ENCODE results near the gene CEP104. TPM values are rescaled to one million over a fixed set of nuclear protein-coding genes. Genes with fewer than 3 reads are reported as not detected.

CEP104 gene
- total and polyA plus RNA-seq, 2 experiments from 2014 or later: 12.3 to 29.8 TPM

DNA sequence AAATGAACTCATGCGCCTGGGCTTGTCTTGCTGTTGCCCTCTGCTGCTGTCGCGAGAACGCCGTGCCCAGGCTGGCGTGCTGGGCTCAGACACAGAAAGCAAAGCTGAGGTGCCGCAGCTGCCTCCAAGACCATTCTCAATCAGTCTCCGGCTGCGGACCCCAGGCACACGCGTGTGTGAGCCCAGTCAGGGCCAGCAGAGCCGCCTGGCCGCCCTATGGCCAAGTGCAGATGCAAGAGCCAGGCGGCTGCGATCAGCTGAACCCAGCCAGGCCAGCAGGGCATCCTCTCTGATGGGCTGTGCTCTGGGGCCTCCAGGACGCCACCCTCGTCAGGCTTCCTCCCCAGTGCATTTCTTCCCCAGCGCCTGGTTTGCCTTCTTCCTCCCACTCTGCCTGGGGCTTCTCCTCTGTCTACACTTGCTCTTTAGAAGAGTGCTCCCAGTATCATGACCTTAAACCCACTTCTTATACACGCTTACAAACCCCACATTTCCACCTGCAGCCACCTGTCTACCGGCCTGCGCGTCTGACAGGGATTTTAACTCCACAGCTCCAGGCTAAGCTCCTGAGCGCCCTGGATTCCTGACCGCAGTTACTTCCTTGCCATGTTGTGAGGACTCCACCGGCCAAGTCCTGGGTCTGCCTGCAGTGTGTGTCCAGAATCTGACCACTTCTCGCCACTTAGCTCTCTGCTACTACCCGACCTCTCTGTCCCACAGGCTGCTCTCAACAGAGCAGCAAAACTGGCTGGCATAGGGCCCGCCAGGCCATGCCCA lies 39.0 kb downstream of the CEP104 start:
- Histone ChIP-seq H3K9me2 (ENCODE audit: insufficient read depth) (no peaks in the 10 kb centered on the region), H3K27ac (no peak overlapping the region), H3F3A (ENCODE audit: insufficient read depth) (no peaks in the 10 kb centered on the region), H3K27me3 (replicated peaks; ENCODE audit: insufficient read depth) (no peaks in the 10 kb centered on the region), H3K4me1 (ENCODE audit: insufficient read depth) (no peaks in the 10 kb centered on the region), H3K9me3 (ENCODE audit: low read depth) (no peaks in the 10 kb centered on the region), H3K4me3 (no peak overlapping the region), H4K20me1 (ENCODE audit: insufficient read depth) (no peaks in the 10 kb centered on the region), H3K4me2 (ENCODE audit: unreplicated experiment) (no peak overlapping the region), H3K9ac (no peak overlapping the region), H3K79me2 (ENCODE audit: insufficient read depth) (no peaks in the 10 kb centered on the region), H3K36me3 (ENCODE audit: low read depth) (no peaks in the 10 kb centered on the region; the same call in 1 of the 2 replicates), H2AFZ (no peak overlapping the region)
- in situ Hi-C loops (cut with MboI): no loop called here
- 96 to 97% methylated on average over 28 of the region's 28 CpGs for WGBS, 2 experiments (ENCODE audit: low coverage in 1 of 2, low lambda C conversion rate in 2 of 2, missing lambda C conversion rate in 2 of 2)
- DNase-seq: no peak
- TF ChIP-seq EZH2 (IDR thresholded peaks at IDR 0.05; ENCODE audit: insufficient read depth, poor library complexity, severe bottlenecking) (no peak), EZH2phosphoT487 (IDR thresholded peaks at IDR 0.05; ENCODE audit: insufficient read depth, low read depth) (no peak)

DNA sequence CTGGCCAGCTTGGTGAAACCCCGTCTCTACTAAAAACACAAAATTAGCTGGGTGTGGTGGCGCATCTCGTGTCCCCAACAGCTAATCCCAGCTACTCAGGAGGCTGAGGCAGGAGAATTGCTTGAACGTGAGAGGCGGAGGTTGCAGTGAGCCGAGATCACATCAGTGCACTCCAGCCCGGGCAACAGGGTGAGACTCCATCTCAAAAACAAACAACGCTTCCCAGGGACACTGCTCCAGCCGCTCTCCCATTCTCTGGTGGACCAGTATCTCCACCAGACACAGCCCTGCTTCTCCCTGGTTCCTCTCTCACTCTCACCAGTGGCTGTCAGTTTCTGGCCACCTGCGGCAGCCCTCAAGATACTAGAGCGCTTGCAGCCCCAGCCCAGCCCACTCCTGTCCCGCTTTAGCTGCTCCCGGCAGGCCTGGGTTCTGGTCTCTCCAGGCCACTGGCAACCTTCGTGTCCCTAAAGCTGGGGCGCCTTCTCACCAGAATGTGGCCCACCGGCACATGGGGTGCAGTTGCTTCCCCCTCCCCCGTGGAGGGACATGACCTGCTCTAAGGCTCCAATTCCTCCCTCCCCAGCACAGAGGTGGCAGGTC lies 39.8 kb downstream of the CEP104 start:
- Histone ChIP-seq H3K9me3 (ENCODE audit: low read depth) (no peaks in the 10 kb centered on the region), H3K4me3 (no peak overlapping the region), H2AFZ (no peak overlapping the region), H4K20me1 (ENCODE audit: insufficient read depth) (no peaks in the 10 kb centered on the region), H3K9ac (no peak overlapping the region), H3K36me3 (ENCODE audit: low read depth) (no peaks in the 10 kb centered on the region; the same call in 1 of the 2 replicates), H3K4me2 (ENCODE audit: unreplicated experiment) (no peak overlapping the region), H3F3A (ENCODE audit: insufficient read depth) (no peaks in the 10 kb centered on the region), H3K4me1 (ENCODE audit: insufficient read depth) (no peaks in the 10 kb centered on the region), H3K27ac (no peak overlapping the region), H3K27me3 (replicated peaks; ENCODE audit: insufficient read depth) (no peaks in the 10 kb centered on the region), H3K9me2 (ENCODE audit: insufficient read depth) (no peaks in the 10 kb centered on the region), H3K79me2 (ENCODE audit: insufficient read depth) (no peaks in the 10 kb centered on the region)
- 95 to 98% methylated on average over 17 of the region's 17 CpGs for WGBS, 2 experiments (ENCODE audit: low coverage in 1 of 2, low lambda C conversion rate in 2 of 2, missing lambda C conversion rate in 2 of 2)
- TF ChIP-seq EZH2 (IDR thresholded peaks at IDR 0.05; ENCODE audit: insufficient read depth, poor library complexity, severe bottlenecking) (no peak), EZH2phosphoT487 (IDR thresholded peaks at IDR 0.05; ENCODE audit: insufficient read depth, low read depth) (no peak)
- in situ Hi-C loops (cut with MboI): no loop called here
- DNase-seq: no peak

DNA sequence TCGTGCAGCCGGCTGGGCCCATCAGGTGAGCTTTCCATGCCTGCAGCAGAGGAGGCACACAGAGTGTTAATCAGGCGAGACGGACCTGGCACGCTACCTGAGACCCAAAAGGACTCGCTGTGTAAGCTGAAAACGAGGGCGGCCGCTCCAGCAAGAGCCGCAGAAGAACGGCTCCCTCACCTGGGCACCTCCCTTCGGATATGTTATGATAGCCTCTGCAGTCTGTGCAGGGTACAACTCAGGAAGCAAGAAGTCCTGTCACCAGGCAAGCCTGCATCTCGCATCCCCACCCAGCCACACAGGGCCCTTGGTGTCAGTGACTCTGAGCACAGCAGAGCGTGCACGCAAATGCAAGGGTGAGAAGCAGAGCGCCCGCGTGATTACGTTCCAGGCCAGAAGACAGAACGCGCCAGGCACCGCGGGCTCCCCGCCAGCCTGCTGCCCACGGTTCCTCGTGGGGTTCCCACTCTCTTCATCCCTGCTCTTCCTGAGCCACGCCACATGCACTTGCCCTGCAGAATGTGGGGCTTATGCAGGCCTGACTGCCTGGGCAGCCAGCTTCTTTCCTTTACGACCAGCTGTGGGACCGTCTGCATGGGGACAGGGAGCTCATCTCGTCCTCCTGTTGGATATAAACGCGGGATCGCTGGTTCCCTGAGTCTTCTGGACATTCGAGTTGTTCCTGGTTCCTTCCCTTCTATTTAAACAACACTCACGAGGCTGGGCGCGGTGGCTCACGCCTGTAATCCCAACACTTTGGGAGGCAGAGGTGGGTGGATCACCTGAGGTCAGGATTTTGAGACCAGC lies 40.5 kb downstream of the CEP104 start:
- in situ Hi-C loops (cut with MboI): no loop called here
- H3K4me1 ChIP-seq (ENCODE audit: insufficient read depth): no peaks in the 10 kb centered on the region
- H3K27me3 ChIP-seq (replicated peaks; ENCODE audit: insufficient read depth): no peaks in the 10 kb centered on the region
- no peaks in the 10 kb centered on the region for H3K9me3 ChIP-seq (ENCODE audit: low read depth)
- no peak overlapping the region for H3K27ac ChIP-seq
- 91 to 92% methylated on average over 38 of the region's 38 CpGs for WGBS, 2 experiments (ENCODE audit: low coverage in 1 of 2, low lambda C conversion rate in 2 of 2, missing lambda C conversion rate in 2 of 2)
- no peak for TF ChIP-seq EZH2 (IDR thresholded peaks at IDR 0.05; ENCODE audit: insufficient read depth, poor library complexity, severe bottlenecking)
- no peak for TF ChIP-seq EZH2phosphoT487 (IDR thresholded peaks at IDR 0.05; ENCODE audit: insufficient read depth, low read depth)
- no peaks in the 10 kb centered on the region for H4K20me1 ChIP-seq (ENCODE audit: insufficient read depth)
- H3K36me3 ChIP-seq (ENCODE audit: low read depth): no peaks in the 10 kb centered on the region; the same call in 1 of the 2 replicates
- H2AFZ ChIP-seq: no peak overlapping the region
- H3K4me3 ChIP-seq: no peak overlapping the region
- DNase-seq: no peak
- no peaks in the 10 kb centered on the region for H3K9me2 ChIP-seq (ENCODE audit: insufficient read depth)
- no peak overlapping the region for H3K4me2 ChIP-seq (ENCODE audit: unreplicated experiment)
- H3K9ac ChIP-seq: no peak overlapping the region
- H3F3A ChIP-seq (ENCODE audit: insufficient read depth): peaks cover 3% of the 10 kb centered on the region; the same call in 1 of the 2 replicates
- no peaks in the 10 kb centered on the region for H3K79me2 ChIP-seq (ENCODE audit: insufficient read depth)

DNA sequence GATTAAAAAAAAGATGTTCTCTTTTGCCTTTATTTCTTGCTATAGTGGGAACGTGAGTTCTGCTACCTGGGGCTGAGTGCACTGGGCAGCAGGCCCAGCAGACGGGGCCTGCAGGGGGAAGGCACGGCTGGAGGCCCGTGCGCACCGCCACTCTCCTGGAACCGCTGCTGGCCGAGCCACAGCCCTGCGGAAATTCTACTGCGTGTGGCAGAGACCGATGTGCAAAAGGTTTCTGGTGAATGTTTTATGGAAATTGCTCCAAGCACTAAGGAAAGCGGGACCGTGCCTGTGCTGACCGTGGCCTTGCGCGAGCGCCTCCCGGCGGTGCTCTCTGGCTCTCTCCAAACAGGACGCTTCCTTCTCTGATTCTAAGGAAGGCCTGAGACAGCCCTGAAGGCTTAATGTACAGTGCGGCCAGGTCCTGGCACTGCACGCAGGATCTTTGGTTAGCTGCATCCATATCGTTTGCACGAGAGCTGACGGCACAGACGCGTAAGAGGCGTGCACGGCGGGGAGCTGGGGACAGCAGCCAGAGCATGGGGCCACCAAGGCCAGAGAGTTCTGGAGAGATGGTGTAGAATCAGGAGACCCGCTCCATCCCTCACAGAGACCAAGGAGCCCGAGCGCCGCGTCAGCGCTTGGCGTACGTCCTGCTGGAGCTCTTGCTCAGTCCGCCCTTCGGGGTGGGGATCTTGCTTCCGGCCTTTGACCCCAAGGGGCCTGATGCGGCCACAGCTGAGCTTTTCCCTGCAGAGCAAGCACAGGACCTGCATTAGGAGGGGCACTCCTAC lies 42.0 kb downstream of the CEP104 start:
- Histone ChIP-seq H3K4me2 (ENCODE audit: unreplicated experiment) (no peak overlapping the region), H3K4me1 (ENCODE audit: insufficient read depth) (no peaks in the 10 kb centered on the region), H3K27ac (no peak overlapping the region), H3K36me3 (ENCODE audit: low read depth) (no peaks in the 10 kb centered on the region), H3K27me3 (replicated peaks; ENCODE audit: insufficient read depth) (no peaks in the 10 kb centered on the region), H3K9ac (no peak overlapping the region), H2AFZ (no peak overlapping the region), H3K4me3 (no peak overlapping the region), H3F3A (ENCODE audit: insufficient read depth) (peaks cover 3% of the 10 kb centered on the region; the same call in 1 of the 2 replicates), H3K9me3 (ENCODE audit: low read depth) (no peaks in the 10 kb centered on the region), H3K9me2 (ENCODE audit: insufficient read depth) (no peaks in the 10 kb centered on the region), H3K79me2 (ENCODE audit: insufficient read depth) (no peaks in the 10 kb centered on the region), H4K20me1 (ENCODE audit: insufficient read depth) (no peaks in the 10 kb centered on the region)
- in situ Hi-C loops (cut with MboI): no loop called here
- WGBS, 2 experiments (ENCODE audit: low coverage in 1 of 2, low lambda C conversion rate in 2 of 2, missing lambda C conversion rate in 2 of 2): 92 to 93% methylated on average over 38 to 42 of the region's 42 CpGs
- no peak for TF ChIP-seq EZH2 (IDR thresholded peaks at IDR 0.05; ENCODE audit: insufficient read depth, poor library complexity, severe bottlenecking)
- no peak for TF ChIP-seq EZH2phosphoT487 (IDR thresholded peaks at IDR 0.05; ENCODE audit: insufficient read depth, low read depth)
- DNase-seq: no peak
